ENCODE results near the gene ZNF521.

The ZNF521 gene

DNA sequence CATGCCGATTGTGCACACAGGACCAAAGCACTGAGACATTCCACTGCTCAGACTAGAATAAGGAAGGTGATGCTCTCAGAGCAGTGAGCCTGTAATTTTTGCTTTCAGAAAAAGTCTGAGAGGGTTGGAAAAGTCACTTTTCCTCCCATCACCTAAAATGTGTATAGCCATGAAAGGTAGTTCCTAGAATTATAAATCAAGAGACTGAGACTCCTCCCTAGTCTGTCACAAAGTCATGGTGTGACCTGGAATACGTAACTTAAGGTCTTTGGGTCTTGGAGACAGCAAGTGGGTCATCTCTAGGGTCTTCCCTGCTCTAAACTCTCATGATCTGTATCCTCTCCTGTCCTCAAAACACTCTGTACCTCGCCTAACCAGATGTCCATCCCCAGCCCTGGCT lies 16.9 kb downstream of the ZNF521 start:
- DNase-seq, result no peak

DNA sequence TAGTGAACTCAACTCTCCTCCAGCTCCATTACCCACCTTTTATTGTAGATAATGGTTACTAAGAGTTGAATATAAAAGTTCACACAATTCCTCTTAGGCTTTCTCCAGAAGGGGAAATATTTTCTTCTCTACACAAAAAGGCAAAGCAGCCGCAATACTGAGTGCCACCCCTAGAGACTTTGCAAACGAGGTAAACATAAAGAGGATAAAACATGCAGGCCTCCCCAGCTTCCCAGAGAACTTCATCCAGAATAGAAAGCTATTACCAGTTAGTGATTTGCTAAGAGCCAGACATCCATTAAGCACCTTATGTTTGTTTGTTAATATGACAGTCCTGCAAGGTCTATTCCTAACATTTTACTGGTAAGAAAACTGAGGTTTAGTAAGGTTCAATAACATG lies 17.4 kb downstream of the ZNF521 start:
- DNase-seq, result no peak

DNA sequence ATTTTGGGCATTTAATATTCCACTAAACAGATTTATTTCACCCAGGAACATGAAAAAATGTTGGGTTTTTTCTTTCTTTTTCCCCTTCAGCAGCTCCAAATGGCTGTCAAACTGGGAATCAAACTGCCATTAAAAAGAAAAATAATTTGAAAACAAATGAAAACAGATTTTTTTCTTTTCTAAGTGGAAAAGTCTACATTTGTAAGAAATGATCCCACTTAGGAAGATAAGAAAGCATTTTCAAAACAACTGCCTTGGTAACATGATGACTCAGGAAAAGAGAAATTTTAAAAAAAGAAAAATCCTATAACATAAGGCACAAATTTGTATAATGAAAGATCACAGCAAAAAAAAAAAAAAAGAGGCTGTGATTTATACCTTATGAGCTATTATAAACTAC lies 20.0 kb downstream of the ZNF521 start:
- DNase-seq, result no peak

DNA sequence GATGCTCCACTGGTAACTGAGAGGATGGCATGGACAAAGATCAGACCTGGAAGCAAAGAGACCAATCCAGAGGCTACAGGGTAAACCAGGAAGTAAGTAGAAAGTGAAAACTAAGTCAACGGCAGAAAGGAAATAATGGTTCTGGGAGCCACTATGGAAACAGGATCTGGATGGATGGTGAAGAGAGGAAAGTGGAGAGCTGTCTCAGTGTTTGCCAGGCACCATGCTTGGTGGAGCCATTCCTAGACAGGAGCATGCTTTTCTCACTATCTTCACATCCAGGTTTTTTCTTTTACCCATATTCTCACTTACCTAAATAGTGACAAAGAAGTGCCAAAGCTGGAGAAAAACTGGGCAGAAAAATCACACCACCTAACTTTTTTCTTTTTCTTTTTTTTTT lies 22.2 kb downstream of the ZNF521 start:
- no peak for DNase-seq

DNA sequence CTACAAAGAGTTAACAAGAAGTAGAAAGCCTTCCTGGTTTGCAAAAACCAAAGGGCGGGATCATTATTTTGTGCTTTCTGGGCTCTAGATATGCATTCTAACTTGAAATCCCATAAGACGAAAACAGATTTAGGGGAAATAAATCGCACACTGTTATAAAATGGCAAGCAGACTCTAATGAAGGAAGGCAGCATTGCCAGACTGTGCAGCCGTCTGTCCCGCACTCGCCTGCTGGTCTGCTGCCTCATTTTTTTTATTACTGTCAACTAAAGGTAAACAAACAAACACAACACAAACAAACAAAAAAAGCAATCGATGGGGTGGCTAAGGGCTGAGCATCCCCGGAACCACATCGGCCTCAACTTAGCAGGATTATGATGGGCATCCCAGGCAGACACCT lies 24.4 kb downstream of the ZNF521 start:
- DNase-seq, result no peak

DNA sequence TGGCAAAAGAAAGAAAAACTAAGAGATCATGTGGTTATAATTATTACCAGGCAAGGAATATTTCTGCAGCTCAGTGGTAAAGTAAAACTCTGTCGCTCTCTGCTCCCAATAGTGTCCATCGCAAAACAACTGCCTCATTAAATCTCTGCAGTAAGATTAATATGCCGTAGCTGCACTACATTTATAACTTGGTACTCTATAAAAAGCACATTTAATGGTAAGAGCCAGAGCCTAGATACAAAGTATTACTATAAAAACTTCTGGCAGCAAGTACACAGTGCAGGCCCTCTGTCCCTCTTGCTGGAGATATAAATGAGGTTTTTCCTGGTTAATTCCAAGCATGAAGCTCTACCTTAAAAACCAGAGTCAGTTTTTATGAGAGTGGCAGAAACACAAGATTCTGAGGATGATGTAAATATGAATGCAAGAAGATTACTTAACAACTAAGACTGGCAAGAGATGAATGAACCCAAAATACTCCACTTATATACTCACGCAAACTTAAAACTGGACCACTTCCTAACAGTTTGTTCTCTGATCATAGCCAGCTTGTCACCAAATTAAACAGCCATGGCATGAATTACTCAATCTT lies 25.5 kb downstream of the ZNF521 start:
- DNase-seq, result no peak

DNA sequence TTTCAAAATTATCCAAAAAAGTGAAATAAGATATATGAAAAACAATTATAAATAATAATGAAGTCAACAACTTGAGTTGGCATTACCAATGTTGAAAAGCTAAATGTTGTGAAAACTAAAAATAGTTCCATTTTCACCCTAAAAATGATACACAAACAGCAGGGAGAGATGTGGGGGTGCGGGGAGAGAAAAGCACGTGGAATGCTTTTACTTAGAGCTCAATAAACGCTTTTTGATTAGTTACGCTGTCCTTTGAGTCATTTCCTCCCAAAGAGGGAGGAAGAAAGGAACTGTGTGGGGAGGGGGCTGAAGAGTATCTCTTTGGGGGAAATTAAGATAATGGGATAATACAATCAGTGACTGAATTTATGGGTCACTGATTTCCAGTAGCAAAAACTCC lies 29.2 kb downstream of the ZNF521 start:
- no peak for DNase-seq

DNA sequence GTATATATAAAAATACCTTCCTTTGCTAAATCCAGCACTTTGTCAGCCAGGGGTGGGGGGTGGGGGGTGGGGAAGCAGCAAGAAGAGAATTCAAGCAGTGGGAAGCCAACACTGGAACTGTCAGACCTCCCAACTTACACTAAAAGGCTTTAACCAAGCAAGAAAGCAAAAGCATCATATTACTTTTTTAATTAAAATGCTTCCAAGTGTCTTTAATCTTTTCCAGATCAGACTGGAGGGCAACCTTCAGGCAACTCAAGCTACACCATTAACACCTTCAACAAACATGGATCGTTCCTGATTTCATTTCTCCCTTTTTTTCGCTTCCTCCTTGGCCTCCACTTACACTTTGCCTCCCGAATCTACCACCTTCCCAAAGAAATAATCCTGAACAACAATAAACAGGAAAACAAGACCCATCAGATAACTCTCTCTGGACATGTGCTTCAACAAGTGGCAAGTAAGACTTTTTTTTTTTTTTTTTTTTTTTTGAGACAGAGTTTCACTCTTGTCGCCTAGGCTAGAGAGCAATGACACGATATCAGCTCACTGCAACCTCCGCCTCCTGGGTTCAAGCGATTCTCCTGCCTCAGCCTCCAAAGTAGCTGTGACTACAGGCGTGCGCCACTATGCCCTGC lies 35.5 kb downstream of the ZNF521 start:
- DNase-seq, result no peak

DNA sequence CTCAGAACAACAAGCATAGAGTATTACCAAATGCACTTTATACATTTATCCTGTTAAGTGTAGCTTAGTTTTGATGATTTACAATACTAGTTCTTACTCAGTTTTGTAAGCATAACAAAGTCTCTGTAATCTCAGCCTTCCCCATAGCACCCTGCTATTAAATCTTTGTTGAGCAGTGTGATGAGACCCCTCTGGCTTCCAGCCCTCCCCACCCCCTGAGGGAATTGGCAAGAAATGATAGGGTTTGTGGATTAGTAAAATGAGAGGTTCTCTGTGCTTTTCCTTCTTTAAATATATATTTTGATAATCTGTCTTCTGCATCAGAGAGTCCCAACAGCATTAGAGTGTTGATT lies 37.2 kb downstream of the ZNF521 start:
- DNase-seq, result no peak

DNA sequence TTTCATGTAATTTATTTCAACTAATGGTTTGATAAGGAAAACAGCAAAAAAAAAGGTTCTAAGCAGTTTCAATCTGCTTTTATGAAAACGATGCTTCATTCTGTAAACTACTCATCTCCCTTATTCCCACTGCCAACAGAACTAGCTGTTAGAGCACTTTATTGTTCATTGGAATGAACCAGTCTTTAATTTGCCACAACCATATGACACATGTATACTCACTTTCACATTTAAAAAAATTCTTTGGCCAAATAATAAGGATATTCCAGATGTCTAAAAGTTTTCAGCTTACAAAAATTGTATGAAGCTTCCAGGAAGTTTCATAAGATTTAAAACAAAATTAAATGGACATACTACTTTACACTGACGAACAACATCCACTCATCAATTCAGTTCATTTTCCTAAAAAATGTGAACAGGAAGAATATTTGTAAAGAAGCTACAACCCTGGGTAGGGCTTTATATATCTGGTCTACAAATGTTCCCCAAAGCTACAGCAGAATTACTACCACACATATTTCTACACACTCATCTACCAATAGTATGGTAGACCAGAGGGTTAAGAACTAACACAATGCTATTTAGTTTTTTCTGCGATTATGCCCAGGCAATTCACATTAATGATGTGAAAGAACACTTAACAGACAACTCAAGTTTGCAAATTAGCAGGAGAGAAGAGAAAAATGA lies 37.7 kb downstream of the ZNF521 start:
- DNase-seq, result no peak

DNA sequence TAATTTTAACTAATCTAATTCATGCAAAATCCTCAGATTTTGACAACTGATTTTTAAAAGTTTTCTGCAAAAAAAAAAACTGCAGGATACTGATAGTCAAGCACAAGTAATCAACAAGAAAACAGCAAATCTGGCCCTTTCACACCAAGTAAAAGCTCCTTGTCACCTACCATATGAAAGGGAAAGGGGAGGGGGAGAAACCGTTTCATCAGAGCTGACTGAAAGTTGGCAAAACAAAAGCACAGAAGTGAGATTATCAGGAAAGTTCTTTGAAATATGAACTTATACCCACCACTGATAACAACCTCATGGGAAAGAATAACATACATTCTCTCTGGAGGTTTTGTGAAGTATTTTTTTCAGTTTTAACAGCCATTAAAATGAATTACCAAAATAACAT lies 38.7 kb downstream of the ZNF521 start:
- no peak for DNase-seq

DNA sequence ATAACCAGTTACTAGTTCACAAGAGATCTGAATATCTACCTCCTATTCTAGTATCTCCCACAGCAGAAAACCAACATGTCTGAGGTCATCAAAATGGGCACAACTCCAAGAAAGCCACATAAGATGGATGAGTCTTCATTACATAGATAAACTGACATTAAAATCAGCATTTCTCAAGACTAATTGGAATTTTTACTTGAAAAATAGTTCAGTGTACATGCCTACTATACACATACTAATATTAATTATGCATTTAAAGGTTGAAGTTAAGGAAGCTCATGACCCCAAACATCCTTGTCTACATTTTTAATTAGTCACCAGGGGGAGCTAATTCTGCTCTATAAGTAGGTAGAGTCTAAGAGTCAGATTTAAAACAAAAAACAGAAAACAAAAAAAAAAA lies 41.9 kb downstream of the ZNF521 start:
- no peak for DNase-seq

DNA sequence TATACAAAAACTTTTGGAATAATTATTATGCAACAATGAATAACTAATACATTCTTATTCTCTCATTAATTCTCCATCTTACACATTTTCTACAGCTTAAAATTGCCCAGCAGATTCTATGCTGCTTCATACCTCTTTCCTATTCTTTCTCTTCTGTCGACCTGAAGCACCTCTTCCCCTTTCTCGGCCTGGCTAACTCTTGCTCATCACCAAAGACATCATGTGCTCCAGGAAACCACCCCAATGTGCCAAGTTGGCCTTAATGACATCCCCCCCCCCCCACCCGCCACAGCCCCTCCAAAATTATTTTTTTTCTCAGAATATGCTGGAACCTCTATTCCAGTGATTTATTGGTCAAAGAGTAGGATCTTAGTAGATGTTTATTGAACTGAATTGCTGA lies 43.6 kb downstream of the ZNF521 start:
- DNase-seq, result no peak

DNA sequence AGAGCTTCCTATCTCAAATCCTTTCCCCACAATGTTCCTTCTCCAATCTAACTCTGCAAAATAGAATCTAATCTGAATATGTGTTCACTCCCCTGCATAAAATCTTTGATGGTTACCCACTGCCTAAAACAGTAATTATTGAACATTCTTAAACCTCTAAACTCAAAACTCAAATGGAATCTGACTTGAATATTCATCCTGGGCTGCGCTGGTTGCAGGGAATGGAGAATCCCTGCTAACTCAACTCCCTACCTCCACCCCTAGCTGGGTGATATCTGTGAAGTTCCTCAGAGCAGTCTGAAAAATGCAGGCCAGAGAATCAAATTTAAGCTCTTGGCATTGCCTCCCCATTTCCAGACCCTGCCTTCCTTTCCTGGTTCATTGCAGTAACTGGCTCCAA lies 44.8 kb downstream of the ZNF521 start:
- DNase-seq, result no peak

DNA sequence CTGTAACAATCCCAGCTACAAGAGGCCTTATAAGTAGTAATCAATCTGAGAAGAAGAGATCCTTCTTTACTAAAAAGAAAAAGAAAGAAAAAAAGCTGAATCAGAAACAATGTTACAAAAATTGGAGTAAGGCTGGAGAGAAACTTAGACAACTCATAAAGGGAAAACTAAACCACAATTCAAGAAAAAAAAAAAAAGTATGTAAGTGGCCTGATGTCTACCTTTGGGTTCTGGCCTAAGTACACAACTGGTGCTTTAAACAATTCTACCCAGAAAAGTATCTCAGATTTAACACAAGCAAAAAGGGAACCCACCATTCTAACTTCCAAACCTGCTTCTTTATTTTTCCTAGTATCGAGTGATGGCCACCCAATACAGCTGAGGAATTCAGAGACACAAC lies 45.3 kb downstream of the ZNF521 start:
- DNase-seq, result no peak

DNA sequence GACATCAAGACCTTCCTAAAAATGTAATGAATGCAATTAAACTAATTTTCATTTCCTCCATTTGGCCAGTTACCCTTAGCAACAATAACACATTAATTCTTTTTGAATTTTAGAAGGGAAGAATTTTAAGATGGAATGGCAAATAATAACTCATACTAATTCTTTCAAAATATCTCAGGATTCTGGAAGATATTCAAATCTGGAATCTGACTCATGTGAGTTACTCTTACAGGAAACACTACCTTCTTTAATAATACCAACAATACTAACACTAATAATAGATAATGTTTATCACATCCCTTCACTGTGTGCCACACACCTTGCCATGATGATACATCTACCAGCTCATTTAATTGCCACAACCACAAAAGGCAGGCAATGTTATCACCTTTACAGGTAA lies 46.4 kb downstream of the ZNF521 start:
- DNase-seq, result no peak

DNA sequence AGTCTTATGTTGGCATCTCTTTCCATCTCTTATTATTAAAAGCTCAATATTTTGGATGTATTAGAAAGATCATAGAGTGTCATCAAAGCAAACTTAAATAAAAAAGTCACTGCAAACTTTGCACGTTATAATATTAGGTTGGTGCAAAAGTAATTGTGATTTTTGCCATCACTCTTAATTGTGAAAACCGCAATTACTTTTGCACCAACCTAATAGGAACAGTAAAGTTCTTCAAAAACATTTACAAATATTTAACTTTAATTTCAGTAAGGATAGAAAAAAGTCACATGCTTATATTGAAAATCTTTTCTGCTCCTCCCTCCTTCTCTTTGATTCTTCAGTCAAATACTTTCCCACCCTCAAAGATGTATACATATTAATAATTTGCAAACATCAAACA lies 51.5 kb downstream of the ZNF521 start:
- no peak for DNase-seq

DNA sequence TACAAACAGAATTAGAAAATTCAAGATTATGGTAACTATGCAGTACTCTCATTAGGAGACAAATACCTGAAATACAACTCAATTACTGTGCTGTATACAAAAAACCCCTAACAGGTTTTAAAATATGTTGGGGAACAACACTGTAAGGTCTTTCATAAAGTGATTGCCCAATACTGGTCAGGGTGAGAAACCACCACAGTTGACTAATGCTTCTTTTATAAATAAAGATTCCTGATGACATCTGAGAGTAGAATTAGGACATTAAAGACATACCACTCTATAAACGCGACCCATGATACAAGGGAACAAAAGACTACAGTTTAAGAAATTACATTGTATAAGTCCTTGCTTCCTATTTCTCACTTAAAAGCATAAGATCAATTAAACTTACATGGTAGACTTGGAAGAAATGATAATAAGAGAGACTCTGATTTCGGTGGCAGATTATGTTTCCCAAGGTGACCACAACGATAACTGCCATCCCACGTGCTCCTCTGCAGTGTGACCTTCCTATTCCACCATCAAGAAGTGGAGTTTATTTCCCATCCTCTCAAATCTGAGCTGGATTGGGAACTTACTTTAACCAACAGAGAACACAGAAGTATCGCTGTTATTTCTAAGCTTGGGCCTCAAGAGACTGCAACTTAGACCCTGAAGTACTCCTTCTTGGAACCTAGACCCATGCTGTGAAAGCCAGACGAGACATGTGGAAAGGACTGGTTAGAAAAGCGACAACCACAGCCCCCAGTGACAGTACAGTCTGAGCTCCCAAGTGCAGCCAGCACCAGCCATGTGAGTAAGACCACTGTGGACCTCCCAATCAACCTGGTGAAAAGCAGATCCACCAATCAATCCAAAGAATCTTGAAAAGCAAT lies 52.3 kb downstream of the ZNF521 start:
- peak; percentile 7 for DNase-seq

DNA sequence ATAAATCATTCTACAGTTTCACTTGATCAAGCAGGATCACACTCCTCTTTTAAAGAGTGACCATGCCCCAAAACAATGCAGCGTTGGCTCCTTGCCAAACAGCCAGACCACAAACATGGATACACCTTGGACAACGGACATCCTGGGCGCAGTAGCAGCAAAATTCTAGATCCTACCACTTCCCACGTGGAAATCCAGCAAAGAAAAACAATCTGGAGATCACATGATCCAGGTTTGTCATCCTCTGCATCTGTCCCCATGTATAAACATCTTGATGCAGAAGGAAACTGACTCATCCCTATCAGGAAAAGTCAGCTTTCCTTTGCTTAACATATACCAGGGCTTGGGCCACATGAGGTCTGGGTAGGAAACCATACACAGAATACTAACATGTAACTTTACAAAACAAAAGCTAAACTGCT lies 53.1 kb downstream of the ZNF521 start:
- DNase-seq, result no peak

DNA sequence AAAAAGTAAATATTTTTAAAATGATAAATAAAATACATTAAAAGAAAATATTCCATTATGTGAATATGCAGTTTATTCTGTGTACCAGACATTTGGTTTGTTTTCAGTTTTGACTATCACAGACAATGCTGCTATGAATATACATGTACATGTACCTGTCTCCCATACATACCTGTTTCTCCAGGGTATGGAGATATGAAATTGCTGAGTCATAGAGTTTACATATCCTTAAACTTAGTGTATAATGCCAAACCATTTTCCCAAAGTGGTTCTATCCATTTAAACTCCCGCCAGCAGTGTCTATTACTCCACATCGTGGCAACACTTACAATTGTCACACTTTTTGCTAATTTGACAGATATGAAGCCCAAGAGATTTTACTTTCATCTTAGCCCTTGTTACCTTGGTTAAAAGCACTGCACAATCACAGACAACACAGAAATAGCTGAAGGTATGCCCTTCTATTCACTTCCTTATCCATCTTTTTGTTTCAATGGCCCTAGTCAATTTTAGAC lies 56.3 kb downstream of the ZNF521 start:
- no peak for DNase-seq

DNA sequence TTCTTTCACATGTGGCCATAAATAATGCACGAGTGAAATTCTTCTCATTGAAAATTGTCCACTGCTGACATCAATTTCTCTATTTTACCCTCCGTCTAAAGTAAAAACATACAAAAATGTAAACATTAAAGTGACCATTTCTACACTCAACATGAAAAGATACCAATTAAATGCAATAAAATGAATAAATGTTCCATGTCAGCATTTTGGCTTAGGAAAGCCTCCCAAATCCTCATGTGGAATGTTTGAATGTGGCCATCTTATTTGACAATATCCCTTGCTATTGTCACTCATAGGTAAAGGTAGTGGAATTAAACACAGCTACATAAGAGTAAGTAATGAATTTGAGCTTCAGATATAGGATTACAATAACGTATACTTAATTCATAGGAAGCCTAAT lies 60.8 kb downstream of the ZNF521 start:
- DNase-seq, result no peak

DNA sequence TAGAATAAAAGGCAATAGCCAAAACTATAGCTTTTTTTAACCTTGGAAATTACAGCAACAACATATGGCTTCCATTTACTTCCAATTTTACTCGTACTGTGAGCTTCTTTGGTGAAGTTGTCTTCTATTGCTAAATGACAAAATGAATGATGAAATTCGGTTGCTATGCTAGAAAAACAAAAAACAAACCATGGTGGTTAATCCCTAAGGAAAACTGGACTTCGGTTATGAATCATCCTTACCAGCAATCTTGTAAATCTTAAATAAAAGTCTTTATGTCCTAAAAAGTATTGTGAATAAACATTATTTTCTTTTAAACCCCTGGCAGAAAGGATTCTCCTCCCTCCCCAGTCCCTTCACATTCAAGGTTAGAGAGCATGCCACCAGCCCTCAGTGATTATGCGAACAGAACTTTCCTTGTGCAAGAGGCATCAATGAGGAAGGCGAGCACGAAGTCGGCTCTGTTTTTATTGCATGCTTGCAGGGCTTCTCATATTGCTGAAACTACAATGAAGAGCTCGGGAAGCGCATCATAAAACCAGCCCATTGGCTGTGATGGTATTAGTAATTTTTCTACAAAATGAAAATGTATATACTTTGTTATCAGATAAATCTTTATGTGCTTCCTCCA lies 62.9 kb downstream of the ZNF521 start:
- DNase-seq, result no peak

DNA sequence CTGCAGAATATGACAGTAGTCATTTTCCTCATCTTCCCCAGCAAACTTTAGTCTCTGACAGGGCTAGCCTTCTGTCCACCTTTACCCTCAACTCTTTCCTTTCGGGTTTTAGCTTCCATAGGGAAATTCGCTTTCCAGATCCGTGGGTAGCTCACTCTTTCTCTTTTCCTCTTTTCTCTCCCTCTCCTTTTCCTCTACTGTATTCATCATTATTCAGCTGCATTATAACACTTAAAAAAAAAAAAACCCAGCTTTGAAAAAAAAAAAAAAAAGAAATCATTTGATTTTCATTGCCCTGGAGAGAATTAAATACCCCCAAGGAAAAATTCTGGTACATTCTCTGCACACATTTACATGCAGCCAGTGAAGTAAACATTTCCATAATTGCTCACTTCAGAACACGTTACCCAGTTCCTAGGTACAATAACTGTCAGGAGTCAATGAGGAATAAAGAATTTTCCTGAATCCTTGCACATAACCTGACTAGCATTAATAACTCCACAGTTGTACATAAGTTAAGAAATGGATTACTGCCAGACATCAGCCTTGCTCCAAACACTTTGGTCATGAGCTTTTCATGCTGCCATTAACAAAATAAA lies 63.5 kb downstream of the ZNF521 start:
- DNase-seq, result no peak

Measured in MV-4-11 (cell line).